ENCODE measurements around the gene NPY1R.

Gene NPY1R

DNA sequence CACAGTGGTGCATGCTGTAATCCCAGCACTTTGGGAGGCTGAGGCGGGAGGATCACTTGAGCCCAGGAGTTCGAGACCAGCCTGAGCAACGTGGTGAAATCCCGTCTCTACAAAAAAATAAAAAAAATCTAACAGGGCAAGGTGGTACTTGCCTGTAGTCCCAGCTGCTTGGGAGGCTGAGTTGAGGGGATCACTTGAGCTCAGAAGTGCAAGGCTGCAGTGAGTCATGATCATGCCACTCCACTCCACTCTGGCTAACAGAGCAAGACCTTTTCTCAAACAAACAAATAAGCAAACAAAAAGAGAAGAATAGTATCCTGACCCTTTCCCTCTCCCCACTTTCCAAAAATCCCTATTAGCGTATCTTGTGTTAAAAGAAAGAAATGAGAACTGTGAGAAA is 52.7 kb downstream of the NPY1R start:
- no peak for DNase-seq

DNA sequence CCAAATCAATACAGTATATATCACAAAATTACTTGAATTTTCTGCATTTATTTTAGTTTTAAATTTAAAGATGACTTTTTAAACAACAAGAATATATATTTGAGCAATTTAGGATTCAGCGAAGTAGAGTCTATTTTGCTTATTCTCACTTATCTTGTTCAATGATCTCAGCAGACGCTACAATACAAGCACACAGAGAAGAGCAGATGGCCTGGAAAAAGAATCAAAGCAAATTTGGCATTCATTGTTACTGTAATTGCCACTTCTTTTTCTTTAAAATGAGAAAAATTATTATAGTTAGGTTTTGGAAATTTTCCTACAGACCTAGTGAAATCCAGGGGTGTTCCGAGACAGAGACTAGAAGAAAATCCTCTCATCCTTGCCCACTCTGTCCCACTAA is 57.5 kb downstream of the NPY1R start:
- no peak for DNase-seq

Measured in inflammatory macrophage (primary cell).